Body of pancreas (tissue), 4 donors: ENCODE results near the gene HOXB3. TPM values are rescaled to one million over a fixed set of nuclear protein-coding genes. Genes with fewer than 3 reads are reported as not detected.

Source experiments
- ATAC-seq: fragments of 150-250 bp; one replicate; pipeline ENCODE4 v1.9.1; 2016
- DNase-seq, 4 donors: peaks; one replicate each; pipeline ENCODE4 v3.0.0-alpha.2; 2019
- H3K27ac ChIP-seq, 4 donors: fragments of 200-600 bp; sonication (generic); 1 replicate in 3 of 4; 2 replicates in 1 of 4; pipeline versions ENCODE4 v1.5.1 to v1.6.1; 2016 to 2019; ENCODE audit warnings: mild to moderate bottlenecking in 1 of 4, mixed read lengths in 1 of 4, moderate library complexity in 1 of 4
- H3K27me3 ChIP-seq, 2 donors: fragments of 200-600 bp; sonication (generic); one replicate each; pipeline ENCODE4 v1.6.0; 2016; ENCODE audit warnings: mild to moderate bottlenecking in 1 of 2
- H3K36me3 ChIP-seq, 2 donors: fragments of 200-600 bp; sonication (generic); replicated peaks in 1 of 2; 2 replicates each; pipeline ENCODE4 v1.5.1; 2016; ENCODE audit warnings: low read depth in 2 of 2; ENCODE audit not compliant: insufficient read depth in 1 of 2
- H3K4me1 ChIP-seq: fragments of 200-600 bp; sonication (generic); one replicate; pipeline ENCODE4 v1.6.0; 2016
- H3K4me3 ChIP-seq, 2 donors: fragments of 200-600 bp; sonication (generic); 1 replicate in 1 of 2; 2 replicates in 1 of 2; pipeline ENCODE4 v1.5.1; 2016 to 2019
- H3K9me3 ChIP-seq, 3 donors: fragments of 200-600 bp; sonication (generic); 1 replicate in 2 of 3; 2 replicates in 1 of 3; pipeline ENCODE4 v1.5.1; 2016
- CTCF ChIP-seq, 7 experiments: fragments of 450-650 bp in 4 of 7; fragments of 200-600 bp in 3 of 7; sonication (generic) in 3 of 7; IDR thresholded peaks; one replicate each; pipeline ENCODE4 v1.5.1; 2016 to 2019; ENCODE audit warnings: antibody characterized with exemption in 7 of 7
- POLR2A ChIP-seq, 3 donors: fragments of 450-650 bp; IDR thresholded peaks; one replicate each; pipeline ENCODE4 v1.6.1; 2016; ENCODE audit warnings: antibody characterized with exemption in 3 of 3, mild to moderate bottlenecking in 2 of 3
- WGBS, 2 donors: methylation state at CpG; one replicate each; pipeline ENCODE4 v1.1.5; 2017; 5-methylcytosine and 5-hydroxymethylcytosine counted together
- intact Hi-C: fragments of 100-400 bp; cut with DNase I; formaldehyde crosslinking; loops from one replicate; pipeline ENCODE4 v1.15.1; 2023
- total RNA-seq, 2 donors: library from RNA; depleted of rRNA; stranded (reverse); fragments of >200 nt; gene quantifications; one replicate each; pipeline ENCODE4 v1.1.0, GENCODE V29; 2016

The HOXB3 gene
- 1 to 10 TPM in 1 of 2 donors, not detected in 1; 2.9 TPM for total RNA-seq

- Histone ChIP-seq H3K27me3 (peaks cover 0 to 43% of the 10 kb centered on the region in 2 donors), H3K9me3 (no peaks in the 10 kb centered on the region), H3K36me3 (no peaks in the 10 kb centered on the region), H3K4me1 (peaks cover 22% of the 10 kb centered on the region), H3K27ac (no peak within 1 kb of the TSS), H3K4me3 (no peak within 1 kb of the TSS)
- TF ChIP-seq CTCF (IDR thresholded peaks at IDR 0.05) = no peak
- TF ChIP-seq POLR2A (IDR thresholded peaks at IDR 0.05) = no peak
- ATAC-seq = no peak
- intact Hi-C loops = no loop called here
- no peak for DNase-seq
- WGBS, 2 donors = 46 to 47% methylated on average over 22 to 23 of the region's 23 CpGs
Measured at GRCh38 chr17:48589831-48590606, at the start of gene HOXB3. Gene HOXB3, minus strand, starts transcription at chr17:48590241. Its CDS starts 37,767 bp downstream, at chr17:48552474.

- peaks cover 0 to 73% of the 10 kb centered on the region in 2 donors for H3K27me3 ChIP-seq
- no peak for ATAC-seq
- no peak for DNase-seq
- H3K4me1 ChIP-seq = peaks cover 16% of the 10 kb centered on the region
- no peak for TF ChIP-seq CTCF (IDR thresholded peaks at IDR 0.05)
- intact Hi-C loops = no loop called here
- H3K36me3 ChIP-seq = no peaks in the 10 kb centered on the region
- H3K4me3 ChIP-seq = no peak overlapping the region
- no peak overlapping the region for H3K27ac ChIP-seq
- WGBS, 2 donors = 12 to 15% methylated on average over 3 to 5 of the region's 5 CpGs
- H3K9me3 ChIP-seq = no peaks in the 10 kb centered on the region
Measured at GRCh38 chr17:48639136-48639535, 49.1 kb upstream of the HOXB3 start.

GRCh38 chr17:48637323-48638260, 47.6 kb upstream of the HOXB3 start:
- DNase-seq (no peak), ATAC-seq (no peak)
- Histone ChIP-seq H3K27ac (no peak overlapping the region), H3K27me3 (peaks cover 0 to 73% of the 10 kb centered on the region in 2 donors), H3K36me3 (no peaks in the 10 kb centered on the region), H3K9me3 (no peaks in the 10 kb centered on the region), H3K4me1 (peaks cover 19% of the 10 kb centered on the region), H3K4me3 (no peak overlapping the region)
- intact Hi-C loops = no loop called here
- 26 to 27% methylated on average over 18 of the region's 18 CpGs for WGBS, 2 donors
- TF ChIP-seq CTCF (IDR thresholded peaks at IDR 0.05) = no peak
- TF ChIP-seq POLR2A (IDR thresholded peaks at IDR 0.05) = no peak

GRCh38 chr17:48636177-48637018, 46.4 kb upstream of the HOXB3 start:
- Histone ChIP-seq H3K4me1 (peaks cover 11% of the 10 kb centered on the region), H3K27me3 (peaks cover 0 to 77% of the 10 kb centered on the region in 2 donors), H3K36me3 (no peaks in the 10 kb centered on the region), H3K4me3 (no peak overlapping the region), H3K27ac (no peak overlapping the region), H3K9me3 (no peaks in the 10 kb centered on the region)
- peak; percentile 81 for ATAC-seq
- intact Hi-C loops = no loop called here
- DNase-seq = peak; percentile 53 to 69 (median 65)
- TF ChIP-seq CTCF (IDR thresholded peaks at IDR 0.05) (peak; percentile 12 to 44 (median 35)), POLR2A (IDR thresholded peaks at IDR 0.05) (no peak)
- WGBS, 2 donors = 3 to 7% methylated on average over 18 to 38 of the region's 39 CpGs
